ENCODE data around the gene MOK. TPM values are rescaled to one million over a fixed set of nuclear protein-coding genes. Genes with fewer than 3 reads are reported as not detected.

MOK gene
- total RNA-seq, 1 donor from 2014 or later: 6.3 TPM

DNA sequence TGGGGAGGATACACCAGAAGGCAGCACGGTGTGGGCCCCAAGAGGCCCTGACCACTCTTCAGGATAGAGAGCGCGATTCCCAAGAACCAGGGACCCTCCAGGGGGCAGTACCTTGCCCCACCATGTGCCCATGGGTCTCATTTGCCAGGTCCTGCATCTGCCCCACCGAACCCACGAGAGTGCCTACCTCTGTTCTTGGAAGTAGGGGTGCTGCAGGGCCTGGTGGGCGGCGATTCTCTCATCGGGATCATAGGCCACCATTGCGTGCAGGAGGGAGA lies 72.7 kb downstream of the MOK start:
- Histone ChIP-seq H3K36me3 (no peaks in the 10 kb centered on the region), H3K4me1 (no peaks in the 10 kb centered on the region), H3K27ac (no peak overlapping the region), H3K4me3 (no peak overlapping the region), H3K27me3 (no peaks in the 10 kb centered on the region), H3K9me3 (no peaks in the 10 kb centered on the region)
- intact Hi-C loops (cut with DNase I): no loop called here
- ATAC-seq: no peak
- DNase-seq: no peak
- TF ChIP-seq, protein P1, sequence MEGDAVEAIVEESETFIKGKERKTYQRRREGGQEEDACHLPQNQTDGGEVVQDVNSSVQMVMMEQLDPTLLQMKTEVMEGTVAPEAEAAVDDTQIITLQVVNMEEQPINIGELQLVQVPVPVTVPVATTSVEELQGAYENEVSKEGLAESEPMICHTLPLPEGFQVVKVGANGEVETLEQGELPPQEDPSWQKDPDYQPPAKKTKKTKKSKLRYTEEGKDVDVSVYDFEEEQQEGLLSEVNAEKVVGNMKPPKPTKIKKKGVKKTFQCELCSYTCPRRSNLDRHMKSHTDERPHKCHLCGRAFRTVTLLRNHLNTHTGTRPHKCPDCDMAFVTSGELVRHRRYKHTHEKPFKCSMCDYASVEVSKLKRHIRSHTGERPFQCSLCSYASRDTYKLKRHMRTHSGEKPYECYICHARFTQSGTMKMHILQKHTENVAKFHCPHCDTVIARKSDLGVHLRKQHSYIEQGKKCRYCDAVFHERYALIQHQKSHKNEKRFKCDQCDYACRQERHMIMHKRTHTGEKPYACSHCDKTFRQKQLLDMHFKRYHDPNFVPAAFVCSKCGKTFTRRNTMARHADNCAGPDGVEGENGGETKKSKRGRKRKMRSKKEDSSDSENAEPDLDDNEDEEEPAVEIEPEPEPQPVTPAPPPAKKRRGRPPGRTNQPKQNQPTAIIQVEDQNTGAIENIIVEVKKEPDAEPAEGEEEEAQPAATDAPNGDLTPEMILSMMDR (IDR thresholded peaks at IDR 0.05): no peak

DNA sequence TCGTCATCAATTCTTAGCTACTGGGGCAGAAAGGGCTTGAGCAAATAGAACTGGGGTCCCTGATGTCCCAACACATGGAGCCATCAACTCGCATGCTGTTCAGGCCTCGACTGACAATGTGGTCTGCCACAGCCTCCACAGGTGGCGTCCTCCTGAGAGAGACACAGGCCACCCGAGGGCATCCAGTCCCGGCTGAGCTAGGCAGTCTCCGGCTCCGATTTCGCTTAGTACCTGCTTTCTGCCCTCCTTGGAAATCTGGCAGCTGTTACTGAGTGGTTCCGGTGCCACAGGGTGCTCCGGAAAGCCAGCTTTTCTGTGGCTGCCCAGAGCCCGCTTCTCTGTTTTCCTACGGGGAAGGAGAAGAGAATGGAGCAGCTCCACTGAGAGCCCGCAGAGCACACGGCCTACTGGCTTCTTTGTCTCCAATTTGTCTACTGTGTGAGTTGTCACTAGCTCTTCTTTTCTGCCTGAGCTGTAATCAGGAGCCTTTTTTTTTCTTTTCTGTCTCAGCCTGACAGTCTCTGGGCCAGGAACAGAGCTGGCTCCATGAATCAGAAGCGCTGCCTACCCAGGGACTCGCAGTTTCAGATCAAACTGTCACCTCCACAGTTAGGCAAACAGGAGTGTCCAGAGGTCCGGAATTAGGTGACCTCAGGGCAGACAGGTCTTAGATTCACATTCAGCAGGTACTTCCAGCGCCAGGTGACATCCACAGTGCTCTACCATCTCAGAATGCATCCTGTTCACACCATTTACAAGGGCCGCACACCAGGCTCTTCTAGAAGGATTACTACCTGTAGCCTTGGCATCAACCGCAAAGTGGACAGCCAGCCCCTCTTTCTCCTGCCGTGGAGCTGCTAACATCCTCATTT lies 73.3 kb downstream of the MOK start:
- Histone ChIP-seq H3K27me3 (no peaks in the 10 kb centered on the region), H3K4me3 (no peak overlapping the region), H3K4me1 (no peaks in the 10 kb centered on the region), H3K36me3 (no peaks in the 10 kb centered on the region), H3K27ac (no peak overlapping the region), H3K9me3 (no peaks in the 10 kb centered on the region)
- TF ChIP-seq, protein P1 (IDR thresholded peaks at IDR 0.05): no peak
- ATAC-seq: no peak
- no peak for DNase-seq
- intact Hi-C loops (cut with DNase I): no loop called here

DNA sequence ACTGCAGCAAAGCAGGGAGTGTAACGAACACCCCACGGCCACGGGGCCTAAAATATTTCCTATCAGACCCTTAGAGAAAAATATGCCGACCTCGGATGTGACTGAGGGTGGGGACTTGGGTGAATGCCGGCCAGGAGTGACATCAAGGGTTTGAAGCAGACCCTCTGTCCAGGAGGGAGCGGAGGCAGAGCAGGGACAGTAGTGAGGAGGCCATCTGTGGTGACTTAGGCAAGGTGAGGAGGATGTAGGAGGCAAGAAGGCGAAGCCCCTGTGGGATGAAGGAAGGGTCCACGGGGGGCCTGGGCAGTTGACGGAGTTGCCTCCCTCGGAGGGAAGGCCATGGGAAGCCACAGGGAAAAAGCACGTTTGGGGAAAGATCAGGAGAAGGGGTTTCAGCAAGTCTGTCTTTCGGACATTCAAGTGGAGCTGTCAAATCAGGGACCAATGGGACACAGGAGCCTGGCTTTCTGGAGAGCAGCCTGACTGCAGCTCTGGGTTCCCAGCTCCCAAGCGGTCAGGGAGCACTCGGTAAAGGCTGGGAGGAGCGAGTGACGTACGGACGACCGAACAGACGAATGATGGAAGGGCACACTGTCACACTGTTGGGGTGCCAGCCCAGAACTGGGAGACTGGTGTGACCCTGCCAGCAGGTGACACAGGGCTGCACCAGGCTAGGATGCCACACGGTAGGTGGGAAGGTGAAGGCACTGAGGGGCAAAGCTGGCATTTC lies 74.3 kb downstream of the MOK start:
- Histone ChIP-seq H3K27me3 (no peaks in the 10 kb centered on the region), H3K27ac (no peak overlapping the region), H3K36me3 (no peaks in the 10 kb centered on the region), H3K9me3 (no peaks in the 10 kb centered on the region), H3K4me1 (no peaks in the 10 kb centered on the region), H3K4me3 (no peak overlapping the region)
- TF ChIP-seq, protein P1 (IDR thresholded peaks at IDR 0.05): no peak
- no peak for DNase-seq
- no peak for ATAC-seq
- intact Hi-C loops (cut with DNase I): no loop called here

DNA sequence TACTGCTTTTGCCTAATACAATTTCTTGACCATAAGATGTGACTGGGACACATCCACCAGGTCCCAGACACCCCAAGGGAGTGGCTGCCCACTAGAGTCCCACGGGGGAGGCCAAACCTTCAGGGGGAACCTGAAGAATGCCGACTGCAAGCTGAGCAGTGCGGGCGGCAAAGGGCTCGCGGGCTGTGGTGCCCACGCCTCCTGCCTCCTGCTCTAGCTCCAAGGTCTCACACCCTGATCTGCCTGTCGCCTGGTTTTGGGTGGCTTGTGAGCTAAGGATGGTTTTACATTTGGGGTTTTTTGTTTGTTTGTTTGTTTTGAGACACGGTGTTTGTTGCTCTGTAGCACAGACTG lies 75.2 kb downstream of the MOK start:
- Histone ChIP-seq H3K4me3 (no peak overlapping the region), H3K36me3 (no peaks in the 10 kb centered on the region), H3K27me3 (no peaks in the 10 kb centered on the region), H3K27ac (no peak overlapping the region), H3K4me1 (no peaks in the 10 kb centered on the region), H3K9me3 (no peaks in the 10 kb centered on the region)
- intact Hi-C loops (cut with DNase I): no loop called here
- DNase-seq (no peak), ATAC-seq (no peak)
- TF ChIP-seq, protein P1 (IDR thresholded peaks at IDR 0.05): no peak

DNA sequence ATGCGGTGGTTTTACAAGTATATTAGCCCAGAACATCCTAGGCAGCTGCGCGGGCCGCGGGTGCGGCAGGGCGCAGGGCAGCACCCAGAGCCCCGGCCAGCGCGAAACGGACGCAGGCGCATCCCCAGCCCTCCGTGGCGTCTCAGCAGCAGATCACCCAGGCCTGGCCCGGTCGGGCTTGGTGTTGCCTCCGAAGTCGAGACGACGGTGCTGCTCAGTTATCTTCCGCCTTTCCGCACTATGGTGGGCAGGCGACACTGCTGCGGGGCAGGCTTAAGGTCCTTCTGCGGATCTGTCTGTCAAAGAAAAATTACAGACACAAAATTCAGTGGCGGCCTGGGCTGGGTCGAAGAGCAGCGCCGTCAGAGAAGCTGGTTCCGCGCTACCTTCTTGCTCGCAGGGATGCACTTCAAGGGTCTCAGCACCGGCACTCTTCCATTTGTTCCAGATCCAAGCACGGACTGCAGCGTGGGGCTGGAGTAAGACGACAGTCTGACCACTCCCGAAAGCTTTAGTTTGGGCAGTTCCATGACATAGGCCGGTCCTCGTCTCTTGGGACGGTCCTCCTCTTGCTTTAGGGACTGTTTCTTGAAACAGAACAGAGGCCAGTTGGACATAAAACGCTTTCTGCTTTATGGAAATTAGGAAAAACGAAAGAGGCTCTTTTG lies 75.8 kb downstream of the MOK start:
- intact Hi-C loops (cut with DNase I): no loop called here
- H3K27ac ChIP-seq: no peak overlapping the region
- ATAC-seq (no peak), DNase-seq (no peak)
- no peaks in the 10 kb centered on the region for H3K4me1 ChIP-seq
- no peaks in the 10 kb centered on the region for H3K36me3 ChIP-seq
- no peak overlapping the region for H3K4me3 ChIP-seq
- H3K9me3 ChIP-seq: no peaks in the 10 kb centered on the region
- TF ChIP-seq, protein P1 (IDR thresholded peaks at IDR 0.05): no peak
- no peaks in the 10 kb centered on the region for H3K27me3 ChIP-seq
